Measurements from ENCODE around the gene RETN.

Gene RETN

GRCh38 chr19:7661744-7662538 lies 6.9 kb upstream of the RETN start:
- no peak for FAIRE-seq

- no peak for FAIRE-seq
These were observed 6.2 kb upstream of the RETN start for GRCh38 chr19:7662657-7663056.

GRCh38 chr19:7663706-7664105 lies 5.1 kb upstream of the RETN start:
- no peak for FAIRE-seq

- FAIRE-seq: no peak
These were observed 3.8 kb upstream of the RETN start for GRCh38 chr19:7665076-7665475.

- FAIRE-seq: no peak
These were observed 792 bp downstream of the RETN start for GRCh38 chr19:7669641-7670040.

- FAIRE-seq: no peak
These were observed 1.4 kb downstream of the RETN start for GRCh38 chr19:7670150-7670783.

- no peak for FAIRE-seq
These were observed 1.9 kb downstream of the RETN start for GRCh38 chr19:7670790-7671189.

- no peak for FAIRE-seq
These were observed 3.7 kb downstream of the RETN start for GRCh38 chr19:7672522-7672921.

GRCh38 chr19:7674010-7675005 lies 5.5 kb downstream of the RETN start:
- FAIRE-seq: no peak

GRCh38 chr19:7676376-7676775 lies 7.5 kb downstream of the RETN start:
- no peak for FAIRE-seq

GRCh38 chr19:7676854-7677253 lies 8.0 kb downstream of the RETN start, which contains the start of gene MCEMP1:
TSS of gene MCEMP1 (plus strand) at chr19:7677090. CDS start at chr19:7677121, 31 bp downstream.
- FAIRE-seq: no peak

- no peak for FAIRE-seq
These were observed 8.9 kb downstream of the RETN start for GRCh38 chr19:7677669-7678311.

GRCh38 chr19:7678971-7679751 lies 10.3 kb downstream of the RETN start:
- no peak for FAIRE-seq

GRCh38 chr19:7679771-7680605 lies 11.1 kb downstream of the RETN start:
- no peak for FAIRE-seq

GRCh38 chr19:7680606-7681339 lies 11.9 kb downstream of the RETN start, which contains the start of gene TRAPPC5:
TSS of gene TRAPPC5 (plus strand) at chr19:7680833. CDS start at chr19:7682254, 1,421 bp downstream.
- FAIRE-seq: no peak

GRCh38 chr19:7681340-7682174 lies 12.7 kb downstream of the RETN start:
- no peak for FAIRE-seq

GRCh38 chr19:7682175-7682855 lies 13.5 kb downstream of the RETN start:
- FAIRE-seq: no peak

Data from G401.6 (cell line).